Heart left ventricle (tissue), 16 donors: ENCODE measurements around the gene B4GALT1. TPM values are rescaled to one million over a fixed set of nuclear protein-coding genes. Genes with fewer than 3 reads are reported as not detected.

Experiments used
- ATAC-seq, 4 donors: fragments of 200-7000 bp; cut with Tn5 transposase; one replicate each; pipeline ENCODE4 v1.9.1; 2020 to 2022; ENCODE audit warnings: moderate library complexity in 4 of 4, mild to moderate bottlenecking in 3 of 4, moderate number of reproducible peaks in 1 of 4
- DNase-seq, 5 donors: peaks; one replicate each; pipeline ENCODE4 v3.0.0-alpha.2; 2020
- H3K27ac ChIP-seq, 12 donors: fragments of 200-600 bp; sonication (generic) in 4 of 12; one replicate each; pipeline versions ENCODE4 v1.5.0 to v1.8.0; 2016 to 2022; ENCODE audit warnings: mild to moderate bottlenecking in 2 of 12
- H3K27me3 ChIP-seq, 9 donors: fragments of 200-600 bp; sonication (generic) in 2 of 9; one replicate each; pipeline versions ENCODE4 v1.5.1 to v1.8.0; 2016 to 2022; ENCODE audit warnings: mild to moderate bottlenecking in 3 of 9
- H3K36me3 ChIP-seq, 9 donors: fragments of 200-600 bp; sonication (generic) in 2 of 9; one replicate each; pipeline versions ENCODE4 v1.5.0 to v1.8.0; 2018 to 2022; ENCODE audit warnings: mild to moderate bottlenecking in 2 of 9
- H3K4me1 ChIP-seq, 12 donors: fragments of 200-600 bp; sonication (generic) in 4 of 12; one replicate each; pipeline versions ENCODE4 v1.5.0 to v1.8.0; 2016 to 2022; ENCODE audit warnings: mild to moderate bottlenecking in 3 of 12
- H3K4me3 ChIP-seq, 12 donors: fragments of 200-600 bp; sonication (generic) in 4 of 12; one replicate each; pipeline versions ENCODE4 v1.5.0 to v1.8.0; 2017 to 2022; ENCODE audit warnings: mild to moderate bottlenecking in 9 of 12, moderate library complexity in 4 of 12
- H3K9me3 ChIP-seq, 12 donors: fragments of 200-600 bp; sonication (generic) in 4 of 12; one replicate each; pipeline versions ENCODE4 v1.5.0 to v1.8.0; 2016 to 2022; ENCODE audit warnings: mild to moderate bottlenecking in 1 of 12
- CTCF ChIP-seq, 12 donors: fragments of 200-600 bp; sonication (generic) in 4 of 12; IDR thresholded peaks; one replicate each; pipeline versions ENCODE4 v1.5.0 to v1.8.0; 2018 to 2022; ENCODE audit warnings: antibody characterized with exemption in 12 of 12, mild to moderate bottlenecking in 5 of 12
- POLR2A ChIP-seq, 2 donors: fragments of 450-650 bp; IDR thresholded peaks; one replicate each; pipeline ENCODE4 v1.6.1; 2017; ENCODE audit warnings: antibody characterized with exemption in 2 of 2, mild to moderate bottlenecking in 2 of 2, moderate library complexity in 2 of 2
- WGBS, 4 donors: extraction: QIAGEN DNeasy Blood & Tissue Kit in 2 of 4; methylation state at CpG; one replicate each; pipeline versions ENCODE4 v1.1.5 to v1.1.7; 2013 to 2018; 5-methylcytosine and 5-hydroxymethylcytosine counted together
- intact Hi-C, 10 donors: fragments of 100-400 bp; cut with DNase I; formaldehyde crosslinking; loops; one replicate each; pipeline versions ENCODE4 v1.11.1 to v1.14.2; 2022
- polyA plus RNA-seq, 2 donors: library from polyadenylated mRNA; stranded (reverse); fragments of 200-250 nt; gene quantifications; one replicate each; pipeline ENCODE4 v1.2.3, GENCODE V29; 2013
- total RNA-seq, 9 donors: library from RNA; depleted of rRNA in 2 of 9; stranded (reverse); fragments of >200 nt in 2 of 9; fragmentation: NEBNext Ultra II Directional in 3 of 9; extraction: Animal tissue kit (Norgen Biotek cat#: 25700) in 3 of 9; gene quantifications; one replicate each; pipeline versions ENCODE4 v1.1.0 to v1.2.4, GENCODE V29; 2016 to 2023
- donor health status: ischemic (EF 13 %, LVEDD 7.1; RV severe dilation, severe dysfunction).
- donor health status: healthy with polysubstance abuse.
- donor health status: DM: no; HTN: yes; CAD: no.
- donor health status: DM: no; HTN: no; CAD: no.
- donor health status: ischemic (EF 25% LVEDD 6.9; RV normal size, moderate dysfunction).
- donor health status: ischemic (EF 25% LVEDD 5.7; RV mildly dilated, moderate dysfunction).
- donor health status: healthy.
- donor health status: DM: yes; HTN: yes; CAD: no.
- donor health status: ischemic (EF 35%, LVEDD 5.7; RV mildly dilated, moderate dysfunction).
- donor health status: nonischemic (EF 11% LVEDD 7.7; RV severe dilation, severe dysfunction).
- donor health status: DM: yes; HTN: yes; CAD: no.
- donor health status: PGD.
- donor health status: ischemic (EF 29% LVEDD 5.4; RV normal size, mild dysfunction).
- donor health status: nonischemic (EF 23%, LVEDD 6.1; RV moderate dilation, normal function).

The B4GALT1 gene
- total and polyA plus RNA-seq, 11 donors, result 10.6 to 73.3 (median 38.4) TPM

- Histone ChIP-seq H3K27ac (peak overlapping the region in 1 of 12 donors; percentile 44), H3K27me3 (no peaks in the 10 kb centered on the region), H3K36me3 (peaks cover 0 to 4% (median 0%) of the 10 kb centered on the region in 9 donors), H3K9me3 (no peaks in the 10 kb centered on the region), H3K4me1 (peaks cover 22 to 98% (median 88%) of the 10 kb centered on the region in 12 donors), H3K4me3 (no peak overlapping the region)
- intact Hi-C loops, result no loop called here
- WGBS, 4 donors, result 84 to 95% (median 88%) methylated on average over 7 of the region's 7 CpGs
- DNase-seq (no peak), ATAC-seq (no peak)
- TF ChIP-seq POLR2A (IDR thresholded peaks at IDR 0.05) (no peak), CTCF (IDR thresholded peaks at IDR 0.05) (no peak)
Observed at GRCh38 chr9:33147416-33148169, 19.5 kb downstream of the B4GALT1 start.

GRCh38 chr9:33146298-33146697 is 20.8 kb downstream of the B4GALT1 start:
- ATAC-seq, result no peak

GRCh38 chr9:33144551-33144950 is 22.6 kb downstream of the B4GALT1 start:
- no peak for DNase-seq
- H3K4me3 ChIP-seq, result no peak overlapping the region
- no peaks in the 10 kb centered on the region for H3K9me3 ChIP-seq
- WGBS, 4 donors, result 50 to 62% (median 56%) methylated on average over 3 of the region's 3 CpGs
- intact Hi-C loops, result no loop called here
- peaks cover 23 to 100% (median 93%) of the 10 kb centered on the region in 12 donors for H3K4me1 ChIP-seq
- no peak overlapping the region for H3K27ac ChIP-seq
- peaks cover 0 to 4% (median 0%) of the 10 kb centered on the region in 9 donors for H3K36me3 ChIP-seq
- H3K27me3 ChIP-seq, result no peaks in the 10 kb centered on the region
- no peak for ATAC-seq
- TF ChIP-seq CTCF (IDR thresholded peaks at IDR 0.05) (no peak), POLR2A (IDR thresholded peaks at IDR 0.05) (no peak)

More at GRCh38 chr9:33146298-33146697, 20.8 kb downstream of the B4GALT1 start:
- WGBS, 4 donors, result 88 to 95% (median 91%) methylated on average over 2 of the region's 2 CpGs
- TF ChIP-seq CTCF (IDR thresholded peaks at IDR 0.05) (no peak), POLR2A (IDR thresholded peaks at IDR 0.05) (no peak)
- Histone ChIP-seq H3K4me3 (no peak overlapping the region), H3K4me1 (peaks cover 19 to 100% (median 91%) of the 10 kb centered on the region in 12 donors), H3K36me3 (peaks cover 0 to 4% (median 0%) of the 10 kb centered on the region in 9 donors), H3K9me3 (no peaks in the 10 kb centered on the region), H3K27me3 (no peaks in the 10 kb centered on the region), H3K27ac (peak overlapping the region in 6 of 12 donors; percentile 9 to 61 (median 24))
- intact Hi-C loops, result no loop called here
- DNase-seq, result no peak

- DNase-seq (no peak), ATAC-seq (no peak)
- H3K9me3 ChIP-seq, result no peaks in the 10 kb centered on the region
- H3K4me1 ChIP-seq, result peaks cover 29 to 100% (median 95%) of the 10 kb centered on the region in 12 donors
- peak overlapping the region in 4 of 12 donors; percentile 3 to 75 (median 10) for H3K27ac ChIP-seq
- TF ChIP-seq POLR2A (IDR thresholded peaks at IDR 0.05) (no peak), CTCF (IDR thresholded peaks at IDR 0.05) (no peak)
- 78 to 94% (median 88%) methylated on average over 2 of the region's 2 CpGs for WGBS, 4 donors
- intact Hi-C loops, result loop anchor here in 1 of 10 donors (2.0 kb wide), 1 partner anchor 18 kb away; no protein-coding TSS in a partner anchor
- H3K27me3 ChIP-seq, result no peaks in the 10 kb centered on the region
- peaks cover 0 to 4% (median 0%) of the 10 kb centered on the region in 9 donors for H3K36me3 ChIP-seq
- H3K4me3 ChIP-seq, result no peak overlapping the region
Observed at GRCh38 chr9:33143241-33143661, 23.9 kb downstream of the B4GALT1 start.
